HG02763 (cell line): ENCODE data around the gene GGPS1.
"Not testable (repeated sequence)": the region's sequence is repeated elsewhere in the genome, so short reads cannot be mapped to it uniquely, and the experiment has no call there.

Experiments
- ATAC-seq: cut with Tn5 transposase; IDR thresholded peaks from one replicate; pipeline ENCODE4 v1.9.1; 2021; ENCODE audit warnings: mild to moderate bottlenecking, moderate library complexity; ENCODE audit not compliant: unreplicated experiment

The GGPS1 gene

DNA sequence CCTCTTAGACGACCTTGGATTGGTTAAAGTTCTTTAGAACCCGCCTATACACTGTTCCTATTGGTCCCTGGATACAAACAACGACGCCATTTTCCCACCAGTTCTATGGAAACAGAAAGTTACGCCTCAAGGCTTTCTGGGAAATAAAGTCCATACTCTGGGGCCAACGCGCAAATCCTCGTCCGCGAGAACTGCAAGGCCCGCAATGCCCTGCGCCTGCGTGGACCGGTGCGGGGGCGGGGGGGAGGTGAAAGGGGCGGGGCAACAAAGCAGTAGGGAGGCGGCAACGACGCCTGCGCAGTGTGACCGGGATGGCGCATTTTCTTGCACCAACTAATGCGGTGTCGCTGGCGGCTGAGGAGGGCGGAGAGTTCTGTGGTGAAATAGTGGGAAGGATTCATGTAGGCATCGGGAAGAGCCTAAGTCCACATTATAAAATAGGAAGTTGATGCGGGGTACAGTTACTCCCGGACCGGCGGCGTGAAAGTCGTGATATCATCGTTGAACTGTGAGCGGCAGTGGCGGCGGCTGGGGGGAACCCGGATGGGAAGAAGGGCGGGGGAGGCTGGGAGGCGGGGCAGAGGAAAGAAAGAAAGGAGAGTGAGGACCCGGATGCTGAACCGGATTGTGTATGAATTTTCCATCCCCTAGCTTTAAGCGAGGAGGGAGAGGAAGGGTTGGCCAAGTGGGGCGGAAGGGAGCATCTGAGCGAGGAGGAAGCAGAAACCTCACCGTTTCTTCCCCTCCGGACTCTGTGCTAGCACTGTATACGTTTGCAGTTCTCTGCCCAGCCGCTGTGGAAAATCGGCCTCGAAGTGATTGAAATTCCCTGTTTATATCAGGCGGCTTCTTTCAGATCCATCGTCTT, at the start of gene GGPS1:
Gene GGPS1 (plus strand): TSS at position 300 of the 868 bp plus-strand sequence. CDS start 6,695 bp downstream, outside the sequence.
- peak; percentile 64 for ATAC-seq

DNA sequence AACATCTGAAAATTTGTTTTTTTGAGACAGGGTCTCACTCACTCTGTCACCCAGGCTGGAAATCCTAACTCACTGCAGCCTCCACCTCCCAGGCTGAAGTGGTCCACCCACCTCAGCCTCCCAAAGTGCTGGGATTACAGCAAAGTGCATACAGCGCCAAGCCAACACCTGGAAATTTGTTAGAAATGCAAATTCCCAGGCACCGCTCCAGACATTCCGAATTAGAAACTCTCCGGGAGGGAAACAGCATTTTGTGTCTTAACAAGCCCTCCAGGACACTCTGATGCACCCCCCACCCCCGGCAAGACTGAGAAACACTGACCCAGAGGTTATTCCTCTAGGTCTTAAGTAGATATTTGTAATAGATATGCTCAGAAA, 49.5 kb upstream of the GGPS1 start:
- no peak for ATAC-seq

DNA sequence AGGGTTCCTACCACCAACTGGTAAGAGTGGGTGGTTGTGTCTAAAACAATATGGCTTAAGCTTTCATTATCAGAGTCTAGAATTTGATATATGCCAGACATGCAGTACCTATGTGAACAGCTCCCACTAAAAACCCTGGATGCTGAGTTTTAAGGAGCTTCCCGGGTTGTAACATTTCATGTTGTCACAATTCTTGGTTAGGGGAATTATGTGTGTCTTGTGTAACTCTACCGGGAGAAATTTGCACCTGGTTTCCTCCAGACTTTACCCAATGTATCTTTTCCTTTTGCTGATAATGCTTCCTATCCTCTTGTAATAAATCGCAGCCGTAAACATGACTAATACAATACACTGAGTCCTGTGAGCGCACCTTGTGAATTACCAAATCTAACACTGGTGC, 48.7 kb upstream of the GGPS1 start:
- ATAC-seq: no peak

DNA sequence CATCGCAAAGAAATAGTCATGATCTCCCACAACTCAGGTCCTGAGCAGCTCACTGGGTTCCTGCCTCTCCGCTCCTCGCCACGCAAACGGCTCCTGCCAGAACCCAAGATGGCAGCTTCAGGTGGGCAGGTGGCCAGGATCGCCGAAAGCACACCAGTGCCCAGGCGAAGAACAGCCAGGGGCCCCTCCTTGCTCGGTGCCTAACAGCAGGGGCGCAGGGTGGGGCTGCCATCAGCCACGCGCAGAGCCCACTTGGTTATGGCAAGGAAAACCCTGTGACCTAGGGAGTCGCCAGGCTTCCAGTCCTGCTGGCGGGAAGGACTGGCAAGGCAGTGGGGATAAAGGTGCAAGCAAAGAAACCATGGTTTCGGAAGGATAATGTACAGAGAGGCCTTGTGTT, 47.9 kb upstream of the GGPS1 start:
- ATAC-seq: no peak

DNA sequence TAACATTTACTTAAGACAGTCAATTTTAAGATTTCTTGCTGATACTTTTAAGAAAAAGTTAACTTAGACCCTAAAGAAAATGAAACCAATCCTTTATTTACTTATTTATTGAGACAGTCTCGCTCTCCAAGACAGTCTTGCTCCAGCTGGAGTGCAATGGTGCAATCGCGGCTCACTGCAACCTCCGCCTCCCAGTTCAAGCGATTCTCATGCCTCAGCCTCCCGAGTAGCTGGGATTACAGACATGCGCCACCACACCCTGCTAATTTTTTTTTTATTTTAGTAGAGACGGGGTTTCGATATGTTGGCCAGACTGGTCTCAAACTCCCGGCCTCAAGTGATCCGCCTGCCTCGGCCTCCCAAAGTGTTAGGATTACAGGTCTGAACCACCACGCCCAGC, 44.7 kb upstream of the GGPS1 start:
- ATAC-seq: not testable (repeated sequence)

DNA sequence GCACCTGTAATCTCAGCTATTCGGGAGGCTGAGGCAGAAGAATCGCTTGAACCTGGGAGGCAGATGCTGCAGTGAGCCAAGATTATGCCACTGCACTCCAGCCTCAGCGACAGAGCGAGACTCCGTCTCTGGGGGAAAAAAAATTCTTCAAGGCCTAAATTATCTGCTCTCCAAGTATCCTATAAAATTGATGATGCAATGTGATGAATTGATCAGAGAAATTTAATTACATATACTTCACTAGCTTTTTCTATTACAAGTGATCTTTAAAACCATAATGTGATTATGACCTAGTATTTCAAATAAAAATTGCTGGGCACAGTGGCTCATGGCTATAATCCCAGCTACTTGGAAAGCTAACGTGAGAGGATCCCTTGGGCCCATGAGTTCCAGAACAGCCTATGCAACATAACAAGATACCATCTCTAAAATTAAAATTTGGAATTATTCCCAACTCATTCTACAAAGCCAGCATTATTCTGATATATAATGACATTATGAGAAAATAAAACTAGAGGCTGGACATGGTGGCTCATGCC, 44.1 kb upstream of the GGPS1 start:
- ATAC-seq: no peak

DNA sequence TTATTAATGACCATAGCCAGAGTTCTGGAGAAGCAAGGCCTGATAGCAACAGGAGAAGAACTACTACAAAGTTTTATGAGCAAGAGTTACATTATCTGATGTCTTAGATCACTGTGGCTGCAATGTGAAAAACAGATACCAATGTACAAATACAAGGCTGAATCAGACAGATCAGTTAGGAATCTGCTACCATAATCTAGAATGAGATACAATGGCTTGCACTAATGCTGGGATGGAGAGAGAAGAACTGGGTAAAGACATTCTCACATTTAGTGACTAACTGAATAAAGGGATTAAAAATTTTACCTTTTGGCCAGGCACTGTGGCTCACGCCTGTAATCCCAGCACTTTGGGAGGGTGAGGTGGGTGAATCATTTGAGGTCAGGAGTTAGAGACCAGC, 41.7 kb upstream of the GGPS1 start:
- ATAC-seq: no peak

DNA sequence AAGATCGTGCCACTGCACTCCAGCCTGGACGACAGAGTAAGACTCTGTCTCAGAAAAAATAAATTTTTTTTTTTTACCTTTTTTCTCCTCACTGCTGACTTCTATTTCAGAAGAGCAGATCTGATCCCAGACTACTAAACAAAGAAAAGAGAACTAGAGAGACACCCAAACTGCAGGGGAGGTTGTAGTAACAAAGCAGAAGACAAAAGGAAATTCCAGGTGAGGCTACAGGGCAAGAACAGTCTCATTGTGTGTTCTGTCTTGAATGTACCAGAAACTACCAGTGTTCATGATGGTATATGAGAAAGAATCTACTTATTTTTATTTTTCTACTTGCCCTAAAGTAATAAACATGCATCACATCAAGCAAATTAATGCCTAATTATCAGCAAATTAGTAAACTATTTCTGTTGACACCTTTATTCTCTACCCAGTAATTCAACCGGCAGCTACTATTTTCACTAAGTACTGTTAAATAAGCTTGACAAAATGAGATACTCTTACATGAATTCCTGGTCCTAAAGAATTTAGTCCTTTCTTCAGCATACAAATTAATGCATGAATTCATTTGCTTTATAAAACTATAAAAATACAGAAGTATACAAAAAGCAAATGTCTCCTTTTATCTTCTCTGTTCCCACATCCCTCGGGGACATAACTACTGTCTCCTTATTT, 41.0 kb upstream of the GGPS1 start:
- no peak for ATAC-seq

DNA sequence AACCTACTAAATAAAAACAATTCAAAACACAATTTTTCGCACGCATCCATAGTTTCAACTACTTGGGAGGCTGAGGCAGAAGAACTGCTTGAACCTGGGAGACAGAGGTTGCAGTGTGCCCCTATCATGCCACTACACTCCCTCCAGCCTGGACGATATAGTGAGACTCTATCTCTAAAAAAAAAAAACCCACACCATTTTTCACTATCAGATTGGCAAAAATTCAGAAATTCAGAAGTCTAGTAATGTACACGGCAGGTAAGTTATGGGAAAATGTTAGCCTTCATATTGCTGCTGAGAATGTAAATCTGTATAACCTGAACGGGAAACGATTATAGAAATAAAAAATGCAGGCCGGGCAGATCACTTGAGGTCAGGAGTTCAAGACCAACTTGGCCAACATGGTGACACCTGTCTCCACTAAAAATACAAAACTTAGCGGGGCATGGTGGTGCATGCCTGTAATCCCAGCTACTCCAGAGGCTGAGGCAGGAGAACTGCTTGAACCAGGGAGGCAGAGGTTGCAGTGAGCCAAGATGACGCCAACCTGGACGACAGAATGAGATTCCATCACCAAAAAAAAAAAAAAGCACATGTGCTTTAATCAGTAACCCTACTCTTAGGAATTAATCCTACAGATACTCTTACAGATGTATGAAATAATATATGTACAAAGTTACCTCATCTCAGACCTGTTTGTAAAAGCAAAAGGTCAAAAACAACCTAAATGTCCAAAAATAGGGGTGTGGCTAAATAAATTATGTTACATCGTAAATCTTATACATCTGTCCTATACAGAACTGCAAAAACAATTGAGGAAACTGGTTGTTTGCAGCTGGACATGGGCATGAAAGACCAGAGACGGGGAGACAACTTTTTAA, 38.3 kb upstream of the GGPS1 start:
- no peak for ATAC-seq

DNA sequence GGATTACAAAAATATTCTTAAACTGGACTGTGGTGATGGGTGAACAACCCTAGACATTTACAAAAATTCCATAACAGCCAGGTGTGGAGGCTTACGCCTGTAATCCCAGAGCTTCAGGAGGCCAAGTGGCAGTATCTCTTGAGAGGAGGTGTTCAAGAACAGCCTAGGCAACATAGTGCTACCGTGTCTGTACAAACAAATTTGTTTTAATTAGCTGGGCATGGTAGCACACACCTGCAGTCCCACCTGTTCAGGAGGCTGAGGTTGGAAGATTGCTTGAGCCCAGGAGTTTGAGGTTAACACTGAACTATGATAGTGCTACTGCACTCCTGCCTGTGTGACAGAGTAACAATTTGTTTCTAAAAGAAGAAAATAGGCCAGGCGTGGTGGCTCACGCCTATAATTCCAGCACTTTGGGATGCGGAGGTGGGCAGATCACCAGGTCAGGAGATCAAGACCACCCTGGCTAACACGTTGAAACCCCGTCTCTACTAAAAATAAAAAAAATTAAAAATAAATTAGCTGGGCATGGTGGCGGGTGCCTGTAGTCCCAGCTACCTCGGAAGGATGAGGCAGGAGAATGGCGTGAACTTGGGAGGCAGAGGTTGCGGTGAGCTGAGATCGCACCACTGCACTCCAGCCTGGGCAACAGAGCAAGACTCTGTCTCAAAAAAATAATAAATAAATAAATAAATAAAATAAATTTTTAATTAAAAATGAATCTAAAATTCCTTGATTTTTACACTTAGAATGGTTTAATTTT, 37.4 kb upstream of the GGPS1 start:
- no peak for ATAC-seq

DNA sequence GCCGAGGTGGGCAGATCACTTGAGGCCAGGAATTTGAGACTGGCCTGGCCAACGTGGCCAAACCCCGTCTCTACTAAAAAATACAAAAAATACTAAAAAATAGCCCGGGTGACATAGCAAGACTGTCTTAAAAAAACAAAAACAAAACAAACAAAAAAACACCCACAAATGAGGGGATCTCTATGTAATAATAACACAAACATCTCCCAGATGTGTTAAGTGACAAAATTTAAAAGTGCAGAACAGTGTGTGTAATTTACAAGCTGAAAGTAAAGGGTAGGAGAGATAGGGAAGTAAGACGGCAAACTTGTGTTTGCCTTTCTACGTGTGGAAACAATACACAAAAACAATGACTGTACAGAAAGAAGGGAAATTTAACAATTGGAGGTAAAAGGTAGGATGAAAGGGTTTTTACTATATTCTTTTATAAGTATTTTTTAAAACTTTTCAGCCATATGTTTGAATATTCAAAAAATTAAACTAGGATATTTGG, 36.7 kb upstream of the GGPS1 start:
- no peak for ATAC-seq

DNA sequence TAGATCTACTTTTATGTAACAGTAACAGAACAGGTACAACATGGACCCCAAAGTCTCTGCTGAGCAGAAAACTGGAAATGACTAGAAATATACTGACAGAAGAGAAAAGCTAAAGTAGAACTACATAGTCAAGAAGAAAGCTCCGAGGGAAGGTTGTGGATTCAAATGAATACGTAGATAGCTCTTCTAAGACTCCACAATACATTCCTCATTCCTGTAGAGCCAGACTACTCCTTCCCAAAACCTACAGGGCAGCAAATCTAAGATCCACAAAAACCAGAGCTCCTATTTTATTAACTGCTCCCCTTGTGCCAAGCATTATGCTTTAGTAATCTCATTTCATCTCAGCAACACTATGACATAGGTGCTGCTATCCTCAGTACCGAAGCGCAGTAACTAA, 35.6 kb upstream of the GGPS1 start:
- ATAC-seq: no peak

DNA sequence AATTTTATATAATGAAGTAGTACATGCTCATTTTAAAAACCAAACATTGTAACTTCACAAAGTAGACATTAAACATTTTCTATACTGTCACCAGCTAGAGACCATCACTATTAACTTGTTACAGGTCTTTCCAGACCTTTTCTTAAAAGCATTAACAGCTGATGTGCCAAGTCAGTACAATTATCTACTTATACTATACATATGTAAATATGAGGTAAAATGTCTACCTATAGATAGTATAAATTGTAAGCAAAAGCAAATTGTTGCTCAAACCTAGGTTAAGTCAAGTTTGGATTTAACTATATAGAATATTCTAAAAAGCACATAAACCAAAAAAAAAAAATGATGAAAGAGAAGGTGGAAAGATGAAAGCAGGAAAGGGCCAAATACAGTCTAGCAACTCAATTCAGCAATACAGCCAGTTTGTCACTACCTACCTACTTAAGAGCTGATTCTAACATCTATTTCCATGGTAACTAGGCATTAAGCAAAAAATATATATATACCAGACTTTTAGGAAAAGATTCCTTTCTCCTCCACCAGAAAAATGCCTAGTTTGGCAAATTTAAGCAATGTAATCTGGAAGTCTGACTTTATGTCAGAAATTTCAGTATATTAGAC, 34.9 kb upstream of the GGPS1 start:
- ATAC-seq: no peak

DNA sequence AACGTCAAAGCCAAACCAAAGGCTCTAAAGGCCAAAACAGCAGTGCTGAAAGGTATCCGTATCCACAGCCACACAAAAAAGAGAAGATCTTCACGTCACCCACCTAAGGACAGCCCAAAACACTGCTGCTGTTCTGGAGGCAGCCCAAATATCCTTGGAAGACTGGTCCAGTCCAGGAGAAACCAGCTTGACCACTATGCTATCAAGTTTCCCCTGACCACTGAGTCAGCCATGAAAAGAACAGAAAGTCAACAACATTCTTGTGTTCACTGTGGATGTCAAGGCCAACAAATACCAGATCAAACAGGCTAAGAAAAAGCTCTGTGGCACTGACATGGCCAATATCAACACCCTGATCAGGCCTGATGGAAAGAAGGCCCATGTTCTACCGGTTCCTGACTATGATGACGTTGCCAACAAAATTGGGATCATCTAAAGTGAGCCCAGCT, 32.4 kb upstream of the GGPS1 start:
- ATAC-seq: no peak

DNA sequence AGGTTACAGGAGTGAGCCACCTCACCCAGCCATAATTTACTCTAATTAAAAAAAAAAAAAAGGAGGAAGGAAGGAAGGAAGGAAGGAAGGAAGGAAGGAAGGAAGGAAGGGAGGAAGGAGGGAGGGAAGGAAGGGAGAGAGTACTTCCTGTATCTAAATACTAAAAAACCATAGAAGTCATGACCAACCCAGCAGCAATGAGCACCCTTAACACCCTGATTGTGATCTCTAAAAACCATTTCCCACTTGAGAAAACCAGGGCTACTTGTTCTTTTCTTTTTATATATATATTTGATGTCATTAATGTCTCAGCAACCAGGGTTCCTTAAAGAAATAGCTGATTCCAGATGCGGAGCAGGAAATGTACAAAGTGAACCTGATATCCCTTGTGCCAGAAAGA, 31.6 kb upstream of the GGPS1 start:
- ATAC-seq: no peak

DNA sequence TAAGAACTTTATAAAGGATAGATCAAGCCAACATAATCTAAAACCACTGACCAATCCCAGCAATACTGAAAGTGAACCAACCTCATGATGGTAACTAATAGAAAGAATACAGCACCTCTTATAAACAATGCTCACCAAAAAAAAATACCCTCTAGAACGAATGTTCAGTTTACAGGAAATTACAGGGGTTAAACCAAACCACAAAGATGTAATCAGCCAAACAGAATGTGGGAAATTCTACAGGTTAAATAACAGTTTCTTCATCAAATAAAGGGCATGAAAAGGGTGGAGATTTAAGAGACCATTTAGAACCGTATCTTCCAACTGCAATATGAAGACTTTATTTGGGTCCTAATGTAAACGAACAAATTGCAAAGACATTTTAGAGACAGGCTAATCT, 30.8 kb upstream of the GGPS1 start:
- ATAC-seq: no peak

DNA sequence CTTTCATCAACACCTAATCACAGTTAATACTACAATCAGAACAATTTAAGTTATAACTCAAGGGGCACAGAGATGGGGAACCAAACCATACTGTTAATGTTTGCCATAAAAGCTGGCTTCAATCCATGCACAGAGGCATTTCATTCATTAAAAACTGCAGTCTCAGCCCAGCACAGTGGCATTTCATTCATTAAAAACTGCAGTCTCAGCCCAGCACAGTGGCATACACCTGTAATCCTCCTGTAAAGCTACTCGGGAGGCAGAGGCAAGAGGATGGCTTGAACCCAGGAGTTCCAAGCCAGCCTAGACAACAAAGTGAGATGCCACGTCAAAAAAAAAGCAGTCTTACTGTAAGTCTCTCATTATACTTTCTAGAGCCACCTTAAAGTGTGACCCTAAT, 29.6 kb upstream of the GGPS1 start:
- no peak for ATAC-seq

DNA sequence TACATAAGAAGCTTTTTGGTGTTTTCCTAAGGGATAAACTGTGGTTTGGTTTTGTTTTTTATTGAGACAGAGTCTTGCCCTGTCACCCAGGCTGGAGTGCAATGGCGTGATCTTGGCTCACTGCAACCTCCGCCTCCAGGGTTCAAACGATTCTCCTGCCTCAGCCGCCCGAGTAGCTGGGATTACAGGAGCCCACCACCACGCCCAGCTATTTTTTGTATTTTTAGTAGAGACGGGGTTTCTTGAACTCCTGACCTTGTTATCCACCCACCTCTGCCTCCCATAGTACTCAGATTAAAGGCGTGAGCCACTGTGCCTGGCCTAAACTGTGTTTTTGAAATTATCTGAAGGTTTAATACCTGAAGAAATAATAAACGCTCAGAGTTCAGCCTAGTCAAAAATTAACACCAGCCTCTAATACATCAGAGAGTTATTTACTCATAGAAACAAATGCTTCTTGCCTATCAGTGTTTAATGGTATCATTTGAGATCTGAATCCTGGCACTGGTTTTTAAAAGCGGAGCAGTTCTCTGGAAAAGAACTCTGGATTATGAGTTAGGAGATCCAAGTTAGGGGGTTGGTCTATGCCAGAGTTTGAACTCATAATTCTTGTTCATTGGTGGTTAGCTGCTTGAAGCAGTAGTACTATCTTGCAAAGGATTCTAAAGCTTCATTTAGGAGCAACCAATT, 29.1 kb upstream of the GGPS1 start:
- ATAC-seq: no peak

DNA sequence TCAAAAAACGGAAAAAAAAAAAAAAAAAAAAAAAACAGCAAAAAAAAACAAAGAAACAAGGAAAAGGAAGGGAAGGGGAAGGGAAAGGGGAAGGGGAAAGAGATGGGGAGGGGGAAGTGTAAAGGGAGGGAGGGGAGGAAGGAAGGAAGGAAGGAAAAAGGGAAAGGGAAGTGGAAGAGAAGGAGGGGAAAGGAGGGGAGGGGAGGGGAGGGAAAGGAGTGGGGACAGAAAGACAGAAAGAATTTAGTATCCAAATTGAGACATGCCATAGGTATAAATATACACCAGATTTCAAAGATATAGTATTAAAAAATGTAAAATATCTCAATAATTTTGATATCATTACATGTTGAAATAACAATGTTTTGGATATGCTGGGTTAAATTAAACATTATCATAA, 26.2 kb upstream of the GGPS1 start:
- ATAC-seq: no peak
